ENCODE results near the gene SOX10. TPM values are rescaled to one million over a fixed set of nuclear protein-coding genes. Genes with fewer than 3 reads are reported as not detected.
"Not testable (repeated sequence)": the region's sequence is repeated elsewhere in the genome, so short reads cannot be mapped to it uniquely, and the experiment has no call there.

The SOX10 gene
- total and polyA plus RNA-seq, 2 donors from 2014 or later: 0.22 to 1.5 TPM

DNA sequence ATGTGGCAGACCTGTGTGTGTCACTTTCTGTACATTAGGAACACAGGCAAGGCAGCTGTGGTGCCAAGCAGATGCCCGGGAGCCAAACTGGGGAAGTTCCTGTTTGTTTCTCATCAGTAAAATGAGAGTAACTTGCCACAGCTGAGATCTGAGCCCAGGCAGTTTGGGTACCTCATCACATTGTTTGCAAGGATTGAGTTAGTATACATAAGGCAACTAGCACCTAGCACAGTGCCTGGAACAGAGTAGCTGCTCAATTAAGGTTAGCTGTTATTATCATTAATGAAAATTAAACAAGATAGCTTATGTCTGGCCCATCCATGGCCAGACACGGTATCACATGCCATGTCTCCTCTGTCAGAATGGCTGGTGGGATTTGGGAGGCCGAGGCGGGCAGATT is 7.8 kb downstream of the SOX10 start:
- no peak overlapping the region for H3K27ac ChIP-seq (ENCODE audit: low read depth in 2 of 2, low read length in 2 of 2)
- H3K36me3 ChIP-seq (ENCODE audit: control insufficient read depth in 2 of 3, insufficient read depth in 3 of 3, low read length in 3 of 3): peaks cover 0 to 3% (median 0%) of the 10 kb centered on the region in 3 donors
- FAIRE-seq (no peak), DNase-seq (no peak)
- intact Hi-C loops (cut with DNase I): no loop called here
- no peak overlapping the region for H3K4me3 ChIP-seq (ENCODE audit: low read length in 3 of 3)
- peaks cover 0 to 4% (median 0%) of the 10 kb centered on the region in 3 donors for H3K4me1 ChIP-seq (ENCODE audit: control insufficient read depth in 2 of 3, insufficient read depth in 2 of 3, low read depth in 1 of 3, low read length in 3 of 3)
- no peak overlapping the region for H3K9ac ChIP-seq (ENCODE audit: low read length in 3 of 3)
- TF ChIP-seq, protein P1, sequence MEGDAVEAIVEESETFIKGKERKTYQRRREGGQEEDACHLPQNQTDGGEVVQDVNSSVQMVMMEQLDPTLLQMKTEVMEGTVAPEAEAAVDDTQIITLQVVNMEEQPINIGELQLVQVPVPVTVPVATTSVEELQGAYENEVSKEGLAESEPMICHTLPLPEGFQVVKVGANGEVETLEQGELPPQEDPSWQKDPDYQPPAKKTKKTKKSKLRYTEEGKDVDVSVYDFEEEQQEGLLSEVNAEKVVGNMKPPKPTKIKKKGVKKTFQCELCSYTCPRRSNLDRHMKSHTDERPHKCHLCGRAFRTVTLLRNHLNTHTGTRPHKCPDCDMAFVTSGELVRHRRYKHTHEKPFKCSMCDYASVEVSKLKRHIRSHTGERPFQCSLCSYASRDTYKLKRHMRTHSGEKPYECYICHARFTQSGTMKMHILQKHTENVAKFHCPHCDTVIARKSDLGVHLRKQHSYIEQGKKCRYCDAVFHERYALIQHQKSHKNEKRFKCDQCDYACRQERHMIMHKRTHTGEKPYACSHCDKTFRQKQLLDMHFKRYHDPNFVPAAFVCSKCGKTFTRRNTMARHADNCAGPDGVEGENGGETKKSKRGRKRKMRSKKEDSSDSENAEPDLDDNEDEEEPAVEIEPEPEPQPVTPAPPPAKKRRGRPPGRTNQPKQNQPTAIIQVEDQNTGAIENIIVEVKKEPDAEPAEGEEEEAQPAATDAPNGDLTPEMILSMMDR (IDR thresholded peaks at IDR 0.05; ENCODE audit: borderline replicate concordance, extremely low read depth, insufficient read depth): no peak
- H3K27me3 ChIP-seq (ENCODE audit: control insufficient read depth, insufficient read depth, low read length): no peaks in the 10 kb centered on the region
- no peaks in the 10 kb centered on the region for H3K9me3 ChIP-seq (ENCODE audit: control insufficient read depth in 2 of 3, insufficient read depth in 1 of 3, low read length in 3 of 3)

DNA sequence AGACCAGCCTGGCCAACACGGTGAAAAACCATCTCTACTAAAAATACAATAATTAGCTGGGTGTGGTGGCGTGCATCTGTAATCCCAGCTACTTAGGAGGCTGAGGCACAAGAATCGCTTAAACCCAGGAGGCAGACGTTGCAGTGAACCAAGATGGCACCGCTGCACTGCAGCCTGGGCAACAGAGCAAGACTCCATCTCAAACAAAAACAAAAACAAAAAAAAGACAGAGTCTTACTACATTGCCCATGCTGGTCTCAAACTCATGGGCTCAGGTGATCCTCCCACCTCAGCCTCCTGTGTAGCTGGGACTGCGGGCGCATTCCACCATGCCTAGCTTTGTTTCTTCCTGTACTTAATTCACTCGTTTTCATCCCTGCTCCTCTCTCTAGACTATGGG is 8.3 kb downstream of the SOX10 start:
- H3K27ac ChIP-seq (ENCODE audit: low read depth in 2 of 2, low read length in 2 of 2); H3K27me3 ChIP-seq (ENCODE audit: control insufficient read depth, insufficient read depth, low read length); H3K36me3 ChIP-seq (ENCODE audit: control insufficient read depth in 2 of 3, insufficient read depth in 3 of 3, low read length in 3 of 3); intact Hi-C loops (cut with DNase I); H3K9me3 ChIP-seq (ENCODE audit: control insufficient read depth in 2 of 3, insufficient read depth in 1 of 3, low read length in 3 of 3); H3K4me1 ChIP-seq (ENCODE audit: control insufficient read depth in 2 of 3, insufficient read depth in 2 of 3, low read depth in 1 of 3, low read length in 3 of 3); H3K4me3 ChIP-seq (ENCODE audit: low read length in 3 of 3); H3K9ac ChIP-seq (ENCODE audit: low read length in 3 of 3); FAIRE-seq; DNase-seq: not testable (repeated sequence)

DNA sequence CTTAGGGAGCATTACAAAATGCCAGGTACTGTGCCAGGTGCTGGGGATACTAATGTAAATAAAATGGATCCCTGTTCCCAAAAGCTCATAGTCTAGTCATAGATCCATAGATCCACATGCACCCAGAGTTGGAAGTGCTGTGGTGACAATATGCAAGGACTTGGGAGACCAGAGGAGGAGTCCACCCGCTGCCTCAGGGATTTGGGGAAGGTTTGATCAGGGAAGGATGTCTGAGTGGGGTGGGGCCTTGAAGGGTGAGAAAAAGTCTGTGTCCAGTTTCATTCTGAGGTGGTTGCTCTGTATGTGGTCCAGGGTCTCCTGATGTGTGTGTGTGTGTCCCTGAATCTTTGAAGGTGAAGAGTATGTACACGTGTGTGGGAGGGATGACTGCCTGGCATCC is 9.2 kb downstream of the SOX10 start:
- H3K36me3 ChIP-seq (ENCODE audit: control insufficient read depth in 2 of 3, insufficient read depth in 3 of 3, low read length in 3 of 3): peaks cover 0 to 3% (median 0%) of the 10 kb centered on the region in 3 donors
- DNase-seq: no peak
- intact Hi-C loops (cut with DNase I): no loop called here
- H3K27me3 ChIP-seq (ENCODE audit: control insufficient read depth, insufficient read depth, low read length): no peaks in the 10 kb centered on the region
- H3K4me3 ChIP-seq (ENCODE audit: low read length in 3 of 3): no peak overlapping the region
- H3K9ac ChIP-seq (ENCODE audit: low read length in 3 of 3): no peak overlapping the region
- TF ChIP-seq, protein P1 (IDR thresholded peaks at IDR 0.05; ENCODE audit: borderline replicate concordance, extremely low read depth, insufficient read depth): no peak
- FAIRE-seq: no peak
- no peaks in the 10 kb centered on the region for H3K4me1 ChIP-seq (ENCODE audit: control insufficient read depth in 2 of 3, insufficient read depth in 2 of 3, low read depth in 1 of 3, low read length in 3 of 3)
- H3K9me3 ChIP-seq (ENCODE audit: control insufficient read depth in 2 of 3, insufficient read depth in 1 of 3, low read length in 3 of 3): no peaks in the 10 kb centered on the region
- no peak overlapping the region for H3K27ac ChIP-seq (ENCODE audit: low read depth in 2 of 2, low read length in 2 of 2)

DNA sequence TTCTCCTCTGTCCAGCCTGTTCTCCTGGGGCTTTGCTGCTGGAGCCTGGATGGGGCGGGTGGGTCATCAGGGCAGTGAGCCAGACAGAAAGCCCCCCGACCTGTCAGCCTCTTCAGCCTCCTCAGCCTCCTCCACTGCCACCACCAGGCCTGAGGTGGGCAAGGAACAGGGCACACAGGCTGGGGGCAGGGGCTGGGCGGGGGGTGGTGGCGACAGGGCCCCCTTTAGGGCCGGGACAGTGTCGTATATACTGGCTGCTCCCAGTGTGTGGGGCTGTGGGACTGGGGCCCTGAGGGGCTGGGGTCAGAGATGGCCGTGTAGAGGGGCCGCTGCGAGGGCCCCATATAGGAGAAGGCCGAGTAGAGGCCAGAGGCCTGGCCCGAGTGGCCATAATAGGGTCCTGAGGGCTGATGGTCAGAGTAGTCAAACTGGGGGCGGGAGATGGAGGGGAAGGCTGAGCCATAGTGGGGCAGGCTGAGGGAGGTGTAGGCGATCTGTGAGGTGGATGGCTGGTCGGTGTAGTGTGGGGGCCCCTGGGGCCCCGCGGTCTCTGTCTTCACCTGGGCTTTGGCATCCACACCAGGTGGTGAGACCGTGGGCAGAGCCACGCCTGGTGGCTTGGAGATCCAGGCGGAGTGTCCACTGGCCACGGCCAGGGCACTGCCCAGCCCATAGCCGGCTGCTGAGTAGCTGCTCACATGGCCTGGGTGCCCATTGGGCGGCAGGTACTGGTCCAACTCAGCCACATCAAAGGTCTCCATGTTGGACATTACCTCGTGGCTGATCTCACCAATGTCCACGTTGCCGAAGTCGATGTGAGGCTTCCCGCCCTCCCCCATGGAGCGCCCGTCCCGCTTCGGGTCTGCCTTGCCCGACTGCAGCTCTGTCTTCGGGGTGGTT is 10.8 kb downstream of the SOX10 start:
- Histone ChIP-seq H3K4me1 (ENCODE audit: control insufficient read depth in 2 of 3, insufficient read depth in 2 of 3, low read depth in 1 of 3, low read length in 3 of 3) (no peaks in the 10 kb centered on the region), H3K36me3 (ENCODE audit: control insufficient read depth in 2 of 3, insufficient read depth in 3 of 3, low read length in 3 of 3) (peaks cover 0 to 3% (median 1%) of the 10 kb centered on the region in 3 donors), H3K4me3 (ENCODE audit: low read length in 3 of 3) (no peak overlapping the region), H3K27ac (ENCODE audit: low read depth in 2 of 2, low read length in 2 of 2) (no peak overlapping the region), H3K27me3 (ENCODE audit: control insufficient read depth, insufficient read depth, low read length) (no peaks in the 10 kb centered on the region), H3K9ac (ENCODE audit: low read length in 3 of 3) (no peak overlapping the region), H3K9me3 (ENCODE audit: control insufficient read depth in 2 of 3, insufficient read depth in 1 of 3, low read length in 3 of 3) (no peaks in the 10 kb centered on the region)
- no peak for FAIRE-seq
- TF ChIP-seq, protein P1 (IDR thresholded peaks at IDR 0.05; ENCODE audit: borderline replicate concordance, extremely low read depth, insufficient read depth): no peak
- intact Hi-C loops (cut with DNase I): no loop called here
- no peak for DNase-seq
